ENCODE results near the gene TBC1D9.
A peak's percentile ranks its signal among the peaks of the same experiment; 100 is the strongest.
"Not testable (repeated sequence)": the region's sequence is repeated elsewhere in the genome, so short reads cannot be mapped to it uniquely, and the experiment has no call there.

TBC1D9 gene

GRCh38 chr4:140755774-140756318 lies 339 bp downstream of the TBC1D9 start:
- peak; percentile 52 for DNase-seq (ENCODE audit: insufficient read length, low spot score)
- TF ChIP-seq POLR2AphosphoS5 (IDR thresholded peaks at IDR 0.05; ENCODE audit: low read depth, low read length): no peak
- no peak for TF ChIP-seq SPI1 (IDR thresholded peaks at IDR 0.05; ENCODE audit: low read depth, low read length)
- no peak for TF ChIP-seq POLR2A (IDR thresholded peaks at IDR 0.05; ENCODE audit: low read depth, low read length)
- TF ChIP-seq TAF1 (IDR thresholded peaks at IDR 0.05; ENCODE audit: low read depth, low read length): no peak
- TF ChIP-seq POU2F2 (IDR thresholded peaks at IDR 0.05; ENCODE audit: low read depth, low read length): no peak
- no peak for TF ChIP-seq PAX5 (IDR thresholded peaks at IDR 0.05; ENCODE audit: insufficient read depth, low read length, severe bottlenecking)
- peak; percentile 75 for FAIRE-seq

GRCh38 chr4:140754918-140755773 lies 1.0 kb downstream of the TBC1D9 start:
- TF ChIP-seq SPI1 (IDR thresholded peaks at IDR 0.05; ENCODE audit: low read depth, low read length) (no peak), TAF1 (IDR thresholded peaks at IDR 0.05; ENCODE audit: low read depth, low read length) (no peak), POLR2AphosphoS5 (IDR thresholded peaks at IDR 0.05; ENCODE audit: low read depth, low read length) (no peak), POU2F2 (IDR thresholded peaks at IDR 0.05; ENCODE audit: low read depth, low read length) (no peak), PAX5 (IDR thresholded peaks at IDR 0.05; ENCODE audit: insufficient read depth, low read length, severe bottlenecking) (no peak), POLR2A (IDR thresholded peaks at IDR 0.05; ENCODE audit: low read depth, low read length) (no peak)
- DNase-seq (ENCODE audit: insufficient read length, low spot score) (no peak), FAIRE-seq (no peak)

GRCh38 chr4:140753329-140753728 lies 2.9 kb downstream of the TBC1D9 start:
- no peak for FAIRE-seq
- no peak for DNase-seq (ENCODE audit: insufficient read length, low spot score)
- TF ChIP-seq PAX5 (IDR thresholded peaks at IDR 0.05; ENCODE audit: insufficient read depth, low read length, severe bottlenecking) (no peak), POLR2AphosphoS5 (IDR thresholded peaks at IDR 0.05; ENCODE audit: low read depth, low read length) (no peak), POLR2A (IDR thresholded peaks at IDR 0.05; ENCODE audit: low read depth, low read length) (no peak), POU2F2 (IDR thresholded peaks at IDR 0.05; ENCODE audit: low read depth, low read length) (no peak), TAF1 (IDR thresholded peaks at IDR 0.05; ENCODE audit: low read depth, low read length) (no peak), SPI1 (IDR thresholded peaks at IDR 0.05; ENCODE audit: low read depth, low read length) (no peak)

- TF ChIP-seq POLR2AphosphoS5 (IDR thresholded peaks at IDR 0.05; ENCODE audit: low read depth, low read length): no peak
- TF ChIP-seq POU2F2 (IDR thresholded peaks at IDR 0.05; ENCODE audit: low read depth, low read length): no peak
- no peak for TF ChIP-seq POLR2A (IDR thresholded peaks at IDR 0.05; ENCODE audit: low read depth, low read length)
- TF ChIP-seq TAF1 (IDR thresholded peaks at IDR 0.05; ENCODE audit: low read depth, low read length): no peak
- TF ChIP-seq SPI1 (IDR thresholded peaks at IDR 0.05; ENCODE audit: low read depth, low read length): no peak
- no peak for TF ChIP-seq PAX5 (IDR thresholded peaks at IDR 0.05; ENCODE audit: insufficient read depth, low read length, severe bottlenecking)
- FAIRE-seq: no peak
- no peak for DNase-seq (ENCODE audit: insufficient read length, low spot score)
Measured at GRCh38 chr4:140752291-140753068, 3.7 kb downstream of the TBC1D9 start.

- no peak for DNase-seq (ENCODE audit: insufficient read length, low spot score)
- TF ChIP-seq POU2F2 (IDR thresholded peaks at IDR 0.05; ENCODE audit: low read depth, low read length) (no peak), POLR2A (IDR thresholded peaks at IDR 0.05; ENCODE audit: low read depth, low read length) (no peak), SPI1 (IDR thresholded peaks at IDR 0.05; ENCODE audit: low read depth, low read length) (no peak), POLR2AphosphoS5 (IDR thresholded peaks at IDR 0.05; ENCODE audit: low read depth, low read length) (no peak), PAX5 (IDR thresholded peaks at IDR 0.05; ENCODE audit: insufficient read depth, low read length, severe bottlenecking) (no peak), TAF1 (IDR thresholded peaks at IDR 0.05; ENCODE audit: low read depth, low read length) (no peak)
- no peak for FAIRE-seq
Measured at GRCh38 chr4:140750470-140750869, 5.7 kb downstream of the TBC1D9 start.

GRCh38 chr4:140748171-140748570 lies 8.0 kb downstream of the TBC1D9 start:
- no peak for FAIRE-seq
- TF ChIP-seq POLR2A (IDR thresholded peaks at IDR 0.05; ENCODE audit: low read depth, low read length) (no peak), POU2F2 (IDR thresholded peaks at IDR 0.05; ENCODE audit: low read depth, low read length) (no peak), SPI1 (IDR thresholded peaks at IDR 0.05; ENCODE audit: low read depth, low read length) (no peak), POLR2AphosphoS5 (IDR thresholded peaks at IDR 0.05; ENCODE audit: low read depth, low read length) (no peak), TAF1 (IDR thresholded peaks at IDR 0.05; ENCODE audit: low read depth, low read length) (no peak), PAX5 (IDR thresholded peaks at IDR 0.05; ENCODE audit: insufficient read depth, low read length, severe bottlenecking) (no peak)

GRCh38 chr4:140746546-140746945 lies 9.6 kb downstream of the TBC1D9 start:
- DNase-seq (ENCODE audit: insufficient read length, low spot score); FAIRE-seq: not testable (repeated sequence)

More at GRCh38 chr4:140748171-140748570, 8.0 kb downstream of the TBC1D9 start:
- DNase-seq (ENCODE audit: insufficient read length, low spot score): no peak

GRCh38 chr4:140744421-140744820 lies 11.8 kb downstream of the TBC1D9 start:
- FAIRE-seq (no peak), DNase-seq (ENCODE audit: insufficient read length, low spot score) (no peak)
- no peak for TF ChIP-seq POU2F2 (IDR thresholded peaks at IDR 0.05; ENCODE audit: low read depth, low read length)
- TF ChIP-seq POLR2AphosphoS5 (IDR thresholded peaks at IDR 0.05; ENCODE audit: low read depth, low read length): no peak
- TF ChIP-seq POLR2A (IDR thresholded peaks at IDR 0.05; ENCODE audit: low read depth, low read length): no peak
- no peak for TF ChIP-seq PAX5 (IDR thresholded peaks at IDR 0.05; ENCODE audit: insufficient read depth, low read length, severe bottlenecking)
- no peak for TF ChIP-seq SPI1 (IDR thresholded peaks at IDR 0.05; ENCODE audit: low read depth, low read length)
- no peak for TF ChIP-seq TAF1 (IDR thresholded peaks at IDR 0.05; ENCODE audit: low read depth, low read length)

All from GM12891 (cell line).